GM12878 (cell line): ENCODE results near the gene GGNBP2. TPM values are rescaled to one million over a fixed set of nuclear protein-coding genes. Genes with fewer than 3 reads are reported as not detected.

Experiments
- ATAC-seq: fragments of 200-7000 bp; cut with Tn5 transposase; 3 replicates; pipeline ENCODE4 v1.9.1; 2020; ENCODE audit warnings: mild to moderate bottlenecking, moderate library complexity
- BruUV-seq: library from RNA; stranded (reverse); fragments of 400-500 nt; replicated peaks from 2 replicates; lab custom pipeline; 2021; lab: Mats Ljungman, UMichigan
- CTCF ChIA-PET: fragments of 300-600 bp; sonication (Branson Sonifier 250); formaldehyde crosslinking; extraction: SDS; loops from one replicate; lab custom pipeline; 2021; ENCODE audit warnings: inconsistent platforms; lab: Yijun Ruan, JAX
- POLR2A ChIA-PET: fragments of 350-600 bp; formaldehyde crosslinking; extraction: SDS; loops from one replicate; lab custom pipeline; 2021; ENCODE audit warnings: inconsistent platforms; lab: Charles Lee
- RAD21 ChIA-PET: fragments of 300-600 bp; sonication (Branson Sonifier 250); formaldehyde crosslinking; loops from one replicate; lab custom pipeline; 2023; ENCODE audit warnings: antibody characterized with exemption; ENCODE audit not compliant: unreplicated experiment; lab: Charles Lee
- SMC1A ChIA-PET: fragments of 300-600 bp; sonication (Branson Sonifier 250); formaldehyde crosslinking; loops from one replicate; lab custom pipeline; 2023; ENCODE audit not compliant: unreplicated experiment, uncharacterized antibody; lab: Charles Lee
- DNase-seq: peaks from one replicate; pipeline ENCODE4 v3.0.0-alpha.2; 2011; ENCODE audit warnings: low read depth, low spot score
- FAIRE-seq: peaks from 3 replicates; lab custom pipeline; 2011; peaks lifted over from hg19 to GRCh38; lab: Jason Lieb, UNC
- H2AFZ ChIP-seq: 2 replicates; pipeline ENCODE4 v1.6.0; 2011; ENCODE audit warnings: low read depth, low read length, control low read depth; ENCODE audit not compliant: control insufficient read depth
- H3K27ac ChIP-seq: 2 replicates; pipeline ENCODE4 v1.5.1; 2011; ENCODE audit warnings: control low read depth; ENCODE audit not compliant: control insufficient read depth, insufficient read depth
- H3K27me3 ChIP-seq, 2 experiments: replicated peaks in 1 of 2; 2 replicates each; pipeline versions ENCODE4 v1.6.0 to v1.6.1; 2011; ENCODE audit warnings: low read length in 1 of 2; ENCODE audit not compliant: control insufficient read depth in 2 of 2, insufficient read depth in 2 of 2
- H3K36me3 ChIP-seq, 2 experiments: 2 replicates each; pipeline ENCODE4 v1.5.1; 2011; ENCODE audit warnings: low read length in 1 of 2; ENCODE audit not compliant: control insufficient read depth in 2 of 2, insufficient read depth in 2 of 2
- H3K4me1 ChIP-seq: 2 replicates; pipeline ENCODE4 v1.6.1; 2011; ENCODE audit warnings: mild to moderate bottlenecking, low read length, moderate library complexity, mixed read lengths; ENCODE audit not compliant: control insufficient read depth, insufficient read depth
- H3K4me2 ChIP-seq: 2 replicates; pipeline ENCODE4 v1.6.0; 2011; ENCODE audit warnings: control low read depth; ENCODE audit not compliant: control insufficient read depth, insufficient read depth
- H3K4me3 ChIP-seq: fragments of 200-600 bp; sonication (generic); 2 replicates; pipeline ENCODE4 v1.5.1; 2016
- H3K79me2 ChIP-seq: 2 replicates; pipeline ENCODE4 v1.6.0; 2011; ENCODE audit warnings: low read length; ENCODE audit not compliant: control insufficient read depth, insufficient read depth
- H3K9ac ChIP-seq: 2 replicates; pipeline ENCODE4 v1.8.0; 2011; ENCODE audit warnings: low read length, control low read depth, mixed read lengths; ENCODE audit not compliant: control insufficient read depth, insufficient read depth
- H3K9me3 ChIP-seq: replicated peaks from 3 replicates; pipeline ENCODE4 v1.5.1; 2011; ENCODE audit warnings: mild to moderate bottlenecking, low read length; ENCODE audit not compliant: control insufficient read depth, insufficient read depth
- H4K20me1 ChIP-seq: 2 replicates; pipeline ENCODE4 v1.6.0; 2011; ENCODE audit not compliant: control insufficient read depth, insufficient read depth
- CBFB ChIP-seq: IDR thresholded peaks from 2 replicates; pipeline ENCODE4 v1.6.1; 2016; ENCODE audit warnings: antibody characterized with exemption, low read depth
- EGR1 ChIP-seq, 2 experiments: IDR thresholded peaks; 1 replicate in 1 of 2; 2 replicates in 1 of 2; pipeline ENCODE4 v1.6.1; 2011 to 2012; ENCODE audit warnings: low read depth in 2 of 2, low read length in 2 of 2, borderline replicate concordance in 1 of 2, mild to moderate bottlenecking in 1 of 2, moderate library complexity in 1 of 2
- ESRRA ChIP-seq: IDR thresholded peaks from 2 replicates; pipeline ENCODE4 v1.6.1; 2012; ENCODE audit warnings: mild to moderate bottlenecking, low read length, improper control_type of control experiment
- FOXK2 ChIP-seq: fragments of 450-650 bp; IDR thresholded peaks from 2 replicates; pipeline ENCODE4 v1.6.1; 2017; ENCODE audit warnings: mild to moderate bottlenecking, moderate library complexity
- HDAC2 ChIP-seq: fragments of 200-600 bp; sonication (generic); IDR thresholded peaks from 2 replicates; pipeline ENCODE4 v1.6.1; 2017
- IKZF1 ChIP-seq: fragments of 450-650 bp; conservative IDR thresholded peaks from 2 replicates; pipeline ENCODE4 v1.6.1; 2017; ENCODE audit warnings: antibody characterized with exemption, mild to moderate bottlenecking
- NFYB ChIP-seq: IDR thresholded peaks from 2 replicates; pipeline ENCODE4 v1.6.1; 2011; ENCODE audit warnings: low read depth, mild to moderate bottlenecking, low read length, improper control_type of control experiment, moderate library complexity; ENCODE audit not compliant: insufficient read depth
- PRDM15 ChIP-seq: fragments of 450-650 bp; formaldehyde crosslinking; IDR thresholded peaks from 2 replicates; pipeline ENCODE4 v1.4.0; 2020; ENCODE audit warnings: mild to moderate bottlenecking, moderate library complexity
- RUNX3 ChIP-seq: IDR thresholded peaks from 2 replicates; pipeline ENCODE4 v1.6.1; 2012; ENCODE audit warnings: low read length, inconsistent platforms
- SMC3 ChIP-seq: IDR thresholded peaks from 2 replicates; pipeline ENCODE4 v1.6.1; 2011; ENCODE audit warnings: low read length, improper control_type of control experiment, borderline replicate concordance
- TCF7 ChIP-seq: IDR thresholded peaks from 2 replicates; pipeline ENCODE4 v1.6.1; 2014; ENCODE audit warnings: antibody characterized with exemption, borderline replicate concordance
- ZBTB4 ChIP-seq: fragments of 450-650 bp; formaldehyde crosslinking; IDR thresholded peaks from 2 replicates; pipeline ENCODE4 v1.4.0; 2022; ENCODE audit warnings: mild to moderate bottlenecking, moderate library complexity
- WGBS: methylation state at CpG from one replicate; pipeline ENCODE4 v1.1.6; 2016; ENCODE audit warnings: low lambda C conversion rate; ENCODE audit not compliant: insufficient replicate concordance, insufficient coverage; ENCODE audit errors: missing lambda C conversion rate; 5-methylcytosine and 5-hydroxymethylcytosine counted together
- in situ Hi-C: fragments of 300-500 bp; cut with MboI; formaldehyde crosslinking; loops from 9 replicates; pipeline ENCODE4 v1.14.3; 2018; ENCODE audit warnings: mixed read lengths
- intact Hi-C: fragments of 100-400 bp; cut with micrococcal nuclease; formaldehyde crosslinking; loops from one replicate; pipeline ENCODE4 v1.14.2; 2022; ENCODE audit not compliant: unreplicated experiment
- polyA plus RNA-seq, 11 experiments: library from polyadenylated mRNA; depleted of rRNA in 4 of 11; unstranded in 6 of 11; stranded (reverse) in 5 of 11; fragments of >200 nt; fragmentation: Nextera tagmentation in 4 of 11; fragmentation: Illumina TruSeq in 1 of 11; extraction: Ambion mirVana in 4 of 11; extraction: Trizol in 1 of 11; gene quantifications; 1 replicate in 1 of 11; 2 replicates in 10 of 11; pipeline versions ENCODE4 v1.2.1 to v1.2.3, GENCODE V29; 2011 to 2016; ENCODE audit warnings: inconsistent platforms in 2 of 11, missing spikeins in 2 of 11, low read depth in 1 of 11
- total RNA-seq, 4 experiments: library from RNA; depleted of rRNA in 3 of 4; stranded (reverse); fragments of >200 nt in 3 of 4; fragmentation: Illumina TruSeq in 1 of 4; extraction: Trizol in 1 of 4; gene quantifications; 2 replicates each; pipeline versions ENCODE4 v1.2.1 to v1.2.3, GENCODE V29; 2013 to 2021
- TF ChIP-seq, protein P1 (sequence below): fragments of 450-650 bp; IDR thresholded peaks from 2 replicates; pipeline ENCODE4 v1.6.1; 2018; ENCODE audit warnings: borderline replicate concordance, mild to moderate bottlenecking; ENCODE audit not compliant: partially characterized antibody

The GGNBP2 gene
- total and polyA plus RNA-seq, 10 of the 15 experiments (the other 5 are each of a cell fraction or from before 2014, with no cell fraction given): 36.3 to 82.0 (median 50.0) TPM

DNA sequence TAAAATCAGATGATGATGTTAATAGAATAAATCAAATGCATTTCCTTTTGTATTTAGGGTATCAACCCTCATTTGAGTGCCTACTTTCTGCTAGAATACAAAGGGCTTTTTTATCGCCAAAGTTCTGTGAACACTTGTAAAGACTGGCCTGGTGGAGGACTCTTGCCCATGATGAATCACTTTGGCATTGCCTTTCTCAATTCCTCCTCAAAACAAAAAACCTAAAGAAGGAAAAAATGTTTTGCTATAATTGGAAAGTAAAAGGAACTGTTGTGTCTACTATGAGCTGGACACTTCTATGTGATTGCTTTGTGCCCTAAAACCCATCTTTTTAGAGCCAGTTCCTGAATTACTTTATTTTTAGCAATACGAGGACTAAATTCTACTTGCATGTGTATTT, 34.0 kb downstream of the GGNBP2 start:
- Histone ChIP-seq H2AFZ (no peak overlapping the region), H3K4me2 (no peak overlapping the region), H3K27me3 (no peaks in the 10 kb centered on the region), H3K9ac (no peak overlapping the region), H3K4me3 (no peak overlapping the region), H4K20me1 (no peaks in the 10 kb centered on the region; the same call in 1 of the 2 replicates), H3K4me1 (no peaks in the 10 kb centered on the region), H3K36me3 (peaks cover 6 to 8% of the 10 kb centered on the region in 2 experiments), H3K27ac (no peak overlapping the region), H3K79me2 (no peaks in the 10 kb centered on the region), H3K9me3 (no peaks in the 10 kb centered on the region)
- POLR2A ChIA-PET: no interaction called here
- FAIRE-seq: no peak
- intact Hi-C loops: no loop called here
- in situ Hi-C loops: no loop called here
- CTCF ChIA-PET: interaction anchor here (0.9 kb wide), 1 partner anchor 12 kb away, joined by 3 read pairs; no protein-coding TSS in a partner anchor
- 100% methylated on average over 2 of the region's 2 CpGs for WGBS
- TF ChIP-seq SMC3 (no peak), EGR1 (IDR thresholded peaks at IDR 0.05; ENCODE audit: borderline replicate concordance in 1 of 2, low read depth in 2 of 2, low read length in 2 of 2) (no peak), RUNX3 (no peak), CBFB (no peak), HDAC2 (no peak), FOXK2 (no peak), IKZF1 (no peak), PRDM15 (CRISPR knock-in tag) (no peak), TCF7 (no peak), ZBTB4 (CRISPR knock-in tag) (no peak), ESRRA (no peak), NFYB (no peak)
- TF ChIP-seq, protein P1, sequence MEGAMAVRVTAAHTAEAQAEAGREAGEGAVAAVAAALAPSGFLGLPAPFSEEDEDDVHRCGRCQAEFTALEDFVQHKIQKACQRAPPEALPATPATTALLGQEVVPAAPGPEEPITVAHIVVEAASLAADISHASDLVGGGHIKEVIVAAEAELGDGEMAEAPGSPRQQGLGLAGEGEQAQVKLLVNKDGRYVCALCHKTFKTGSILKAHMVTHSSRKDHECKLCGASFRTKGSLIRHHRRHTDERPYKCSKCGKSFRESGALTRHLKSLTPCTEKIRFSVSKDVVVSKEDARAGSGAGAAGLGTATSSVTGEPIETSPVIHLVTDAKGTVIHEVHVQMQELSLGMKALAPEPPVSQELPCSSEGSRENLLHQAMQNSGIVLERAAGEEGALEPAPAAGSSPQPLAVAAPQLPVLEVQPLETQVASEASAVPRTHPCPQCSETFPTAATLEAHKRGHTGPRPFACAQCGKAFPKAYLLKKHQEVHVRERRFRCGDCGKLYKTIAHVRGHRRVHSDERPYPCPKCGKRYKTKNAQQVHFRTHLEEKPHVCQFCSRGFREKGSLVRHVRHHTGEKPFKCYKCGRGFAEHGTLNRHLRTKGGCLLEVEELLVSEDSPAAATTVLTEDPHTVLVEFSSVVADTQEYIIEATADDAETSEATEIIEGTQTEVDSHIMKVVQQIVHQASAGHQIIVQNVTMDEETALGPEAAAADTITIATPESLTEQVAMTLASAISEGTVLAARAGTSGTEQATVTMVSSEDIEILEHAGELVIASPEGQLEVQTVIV: no peak
- SMC1A ChIA-PET: interaction anchor here (0.9 to 1.0 kb wide), 2 partner anchors 13 to 25 kb away, joined by 3 read pairs; no protein-coding TSS in a partner anchor
- DNase-seq: no peak
- RAD21 ChIA-PET: no interaction called here
- ATAC-seq: no peak
- BruUV-seq: TSS peak; percentile 38
